ENCODE data around the gene NR2E1.

NR2E1 gene

GRCh38 chr6:108209738-108210137 lies 43.9 kb downstream of the NR2E1 start:
- DNase-seq (ENCODE audit: low read depth, low spot score), result no peak

- no peak for DNase-seq (ENCODE audit: low read depth, low spot score)
Observed at GRCh38 chr6:108210556-108210955, 44.7 kb downstream of the NR2E1 start.

GRCh38 chr6:108211671-108212070 lies 45.8 kb downstream of the NR2E1 start:
- DNase-seq (ENCODE audit: low read depth, low spot score), result no peak

GRCh38 chr6:108222064-108222463 lies 56.2 kb downstream of the NR2E1 start:
- DNase-seq (ENCODE audit: low read depth, low spot score), result no peak

GRCh38 chr6:108222504-108222903 lies 56.7 kb downstream of the NR2E1 start:
- no peak for DNase-seq (ENCODE audit: low read depth, low spot score)

- DNase-seq (ENCODE audit: low read depth, low spot score), result no peak
Observed at GRCh38 chr6:108227290-108227689, 61.5 kb downstream of the NR2E1 start.

- no peak for DNase-seq (ENCODE audit: low read depth, low spot score)
Observed at GRCh38 chr6:108228416-108228815, 62.6 kb downstream of the NR2E1 start.

- no peak for DNase-seq (ENCODE audit: low read depth, low spot score)
Observed at GRCh38 chr6:108235127-108235526, 69.3 kb downstream of the NR2E1 start.

GRCh38 chr6:108236791-108237190 lies 71.0 kb downstream of the NR2E1 start:
- no peak for DNase-seq (ENCODE audit: low read depth, low spot score)

- DNase-seq (ENCODE audit: low read depth, low spot score), result no peak
Observed at GRCh38 chr6:108238322-108238721, 72.5 kb downstream of the NR2E1 start.

Measured in ELF-1 (cell line).